HepG2 (cell line): Measurements from ENCODE around the gene DELE1. TPM values are rescaled to one million over a fixed set of nuclear protein-coding genes. Genes with fewer than 3 reads are reported as not detected.

Source experiments
- ATAC-seq: fragments of 200-7000 bp; cut with Tn5 transposase; 3 replicates; pipeline ENCODE4 v1.9.1; 2020; ENCODE audit warnings: mild to moderate bottlenecking, moderate library complexity
- BruUV-seq: library from RNA; stranded (reverse); fragments of 400-500 nt; replicated peaks from 2 replicates; lab custom pipeline; 2021; lab: Mats Ljungman, UMichigan
- CTCF ChIA-PET: fragments of 300-600 bp; formaldehyde crosslinking; extraction: SDS; loops from one replicate; lab custom pipeline; 2021; ENCODE audit warnings: low total read pairs, inconsistent platforms, low intra/inter-chr PET ratio; lab: Yijun Ruan, JAX
- POLR2A ChIA-PET: fragments of 350-600 bp; sonication (Branson Sonifier 250); formaldehyde crosslinking; loops from one replicate; lab custom pipeline; 2020; ENCODE audit warnings: antibody characterized with exemption, inconsistent platforms; lab: Yijun Ruan, JAX
- DNase-seq: peaks from one replicate; pipeline ENCODE4 v3.0.0-alpha.2; 2015; ENCODE audit warnings: low spot score
- FAIRE-seq: peaks from 3 replicates; lab custom pipeline; 2011; peaks lifted over from hg19 to GRCh38; lab: Jason Lieb, UNC
- H2AFZ ChIP-seq: one replicate; pipeline ENCODE4 v1.6.1; 2011; ENCODE audit warnings: low read length, inconsistent platforms
- H3K27ac ChIP-seq: fragments of 300-600 bp; 3 replicates; pipeline ENCODE4 v1.8.0; 2011; ENCODE audit warnings: mixed run types, mild to moderate bottlenecking, mixed read lengths, low read length, inconsistent platforms; ENCODE audit not compliant: insufficient read depth; ENCODE audit errors: extremely low read length
- H3K27me3 ChIP-seq, 2 experiments: fragments of 200-600 bp in 1 of 2; 2 replicates in 1 of 2; 3 replicates in 1 of 2; pipeline versions ENCODE4 v1.6.0 to v1.8.0; 2011; ENCODE audit warnings: low read length in 2 of 2, mild to moderate bottlenecking in 2 of 2, moderate library complexity in 2 of 2, inconsistent platforms in 1 of 2; ENCODE audit not compliant: insufficient read depth in 2 of 2, control insufficient read depth in 1 of 2
- H3K36me3 ChIP-seq, 2 experiments: fragments of 200-600 bp in 1 of 2; replicated peaks in 1 of 2; 2 replicates in 1 of 2; 3 replicates in 1 of 2; pipeline versions ENCODE4 v1.5.1 to v1.8.0; 2011; ENCODE audit warnings: low read length in 2 of 2, inconsistent platforms in 1 of 2; ENCODE audit not compliant: insufficient read depth in 2 of 2, control insufficient read depth in 1 of 2
- H3K4me1 ChIP-seq: 2 replicates; pipeline ENCODE4 v1.5.1; 2012; ENCODE audit warnings: low read length, inconsistent platforms; ENCODE audit not compliant: insufficient read depth
- H3K4me2 ChIP-seq: 2 replicates; pipeline ENCODE4 v1.6.0; 2011; ENCODE audit warnings: low read depth, low read length, inconsistent platforms
- H3K4me3 ChIP-seq, 3 experiments: fragments of 200-600 bp in 1 of 3; sonication (generic), shearing (Covaris generic) in 1 of 3; replicated peaks in 1 of 3; 2 replicates each; pipeline ENCODE4 v1.5.1; 2011 to 2016; ENCODE audit warnings: low read length in 3 of 3, inconsistent platforms in 2 of 3, low read depth in 2 of 3, mild to moderate bottlenecking in 2 of 3, control low read depth in 1 of 3, mixed read lengths in 1 of 3; ENCODE audit not compliant: insufficient read depth in 1 of 3
- H3K79me2 ChIP-seq: one replicate; pipeline ENCODE4 v1.6.1; 2011; ENCODE audit warnings: low read length, inconsistent platforms; ENCODE audit not compliant: insufficient read depth
- H3K9ac ChIP-seq: 2 replicates; pipeline ENCODE4 v1.6.0; 2011; ENCODE audit warnings: mild to moderate bottlenecking, low read depth, low read length, inconsistent platforms; ENCODE audit not compliant: insufficient read depth
- H3K9me3 ChIP-seq: 2 replicates; pipeline ENCODE4 v1.5.1; 2012; ENCODE audit warnings: mild to moderate bottlenecking, low read length
- H4K20me1 ChIP-seq: 2 replicates; pipeline ENCODE4 v1.6.0; 2011; ENCODE audit warnings: inconsistent platforms, mild to moderate bottlenecking, low read length, moderate library complexity; ENCODE audit not compliant: insufficient read depth
- FOXK2 ChIP-seq: fragments of 450-650 bp; IDR thresholded peaks from 2 replicates; pipeline ENCODE4 v1.6.1; 2016
- NFATC3 ChIP-seq: sonication (generic); formaldehyde crosslinking; IDR thresholded peaks from 2 replicates; pipeline ENCODE4 v1.5.1; 2020; ENCODE audit warnings: mild to moderate bottlenecking, missing genetic modification reagents
- NR2F2 ChIP-seq: IDR thresholded peaks from 2 replicates; pipeline ENCODE4 v1.6.1; 2012; ENCODE audit warnings: low read depth, inconsistent platforms, borderline replicate concordance
- RBAK ChIP-seq: sonication (generic); formaldehyde crosslinking; IDR thresholded peaks from 2 replicates; pipeline ENCODE4 v1.5.1; 2020; ENCODE audit warnings: mild to moderate bottlenecking, missing genetic modification reagents
- ZSCAN29 ChIP-seq: sonication (generic); formaldehyde crosslinking; conservative IDR thresholded peaks from 2 replicates; pipeline ENCODE4 v1.4.0; 2020; ENCODE audit warnings: mild to moderate bottlenecking, missing genetic modification reagents
- ZSCAN9 ChIP-seq: IDR thresholded peaks from 2 replicates; pipeline ENCODE4 v1.6.1; 2016; ENCODE audit warnings: borderline replicate concordance
- WGBS: methylation state at CpG from one replicate; pipeline ENCODE4 v1.1.6; 2017; ENCODE audit warnings: low lambda C conversion rate; 5-methylcytosine and 5-hydroxymethylcytosine counted together
- in situ Hi-C: cut with HindIII; loops from 2 replicates; pipeline ENCODE4 v1.10.0; 2017; ENCODE audit warnings: low pct_unique_long_range_greater_than_20kb; ENCODE audit not compliant: extremely low pct_ligation_motif_present
- intact Hi-C: fragments of 100-400 bp; cut with micrococcal nuclease; formaldehyde crosslinking; loops from one replicate; pipeline ENCODE4 v1.10.0; 2022; ENCODE audit not compliant: unreplicated experiment
- polyA plus RNA-seq, 8 experiments: library from polyadenylated mRNA; depleted of rRNA in 3 of 8; stranded (reverse) in 7 of 8; unstranded in 1 of 8; fragments of >200 nt; fragmentation: Illumina TruSeq in 4 of 8; extraction: Trizol in 4 of 8; gene quantifications; 2 replicates each; pipeline versions ENCODE4 v1.2.1 to v1.2.3, GENCODE V29; 2011 to 2016; ENCODE audit warnings: low read depth in 4 of 8, missing spikeins in 1 of 8, mixed read lengths in 1 of 8; ENCODE audit not compliant: insufficient read depth in 1 of 8
- total RNA-seq, 5 experiments: library from RNA; depleted of rRNA; stranded (reverse); fragments of >200 nt; fragmentation: Illumina TruSeq; extraction: Trizol; gene quantifications; 2 replicates each; pipeline ENCODE4 v1.2.3, GENCODE V29; 2016; ENCODE audit warnings: low read depth in 1 of 5
- TF ChIP-seq, protein P1 (sequence below): IDR thresholded peaks from 2 replicates; pipeline ENCODE4 v1.6.1; 2016; ENCODE audit warnings: low read depth, borderline replicate concordance
- TF ChIP-seq, protein P2 (sequence below): sonication (generic); formaldehyde crosslinking; IDR thresholded peaks from 2 replicates; pipeline ENCODE4 v1.5.0; 2020; ENCODE audit warnings: missing genetic modification reagents

Gene DELE1
- total and polyA plus RNA-seq, 2 of the 13 experiments (the other 11 are each of a cell fraction or from before 2014, with no cell fraction given) = 57.5 to 90.3 TPM

DNA sequence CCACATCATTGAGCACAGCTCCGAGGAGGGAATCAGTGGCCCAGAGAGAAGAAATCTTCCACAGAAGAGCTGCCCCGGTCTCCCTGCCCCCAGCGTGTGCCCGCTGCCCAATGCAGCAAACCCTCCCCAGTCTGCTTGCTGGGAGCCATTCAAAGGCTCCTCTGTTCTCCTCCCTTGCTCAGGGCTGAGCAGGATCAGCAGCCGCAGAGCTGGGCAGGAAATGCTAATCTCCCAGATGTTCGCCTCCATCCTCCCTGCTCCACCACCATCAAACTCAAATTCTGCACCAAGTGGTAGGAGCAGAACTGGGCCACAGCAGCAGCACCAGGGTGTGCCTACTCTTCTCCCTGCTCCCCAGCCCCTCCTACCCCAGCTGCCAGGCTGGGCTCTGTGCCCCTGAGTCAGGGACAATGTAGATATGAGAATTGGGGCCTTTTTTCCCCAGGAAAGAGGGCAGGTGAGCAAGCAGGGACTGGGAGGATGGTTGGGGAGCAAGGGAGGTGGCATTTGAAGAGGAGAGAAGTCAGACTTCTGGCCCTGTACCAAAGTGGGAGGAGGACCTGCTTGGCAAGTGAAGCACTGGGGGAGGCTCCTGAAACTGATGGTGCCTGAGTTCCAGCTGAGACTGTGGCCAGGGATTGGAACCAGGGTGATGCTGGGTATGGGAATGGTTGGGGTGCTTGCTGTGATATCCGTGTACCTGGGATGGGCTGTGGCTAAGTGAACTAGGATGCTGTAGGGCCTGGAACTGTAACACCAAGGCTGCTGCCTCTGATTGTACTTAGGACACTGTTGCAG lies 43.5 kb upstream of the DELE1 start:
- Histone ChIP-seq H3K4me1 (peaks cover 49% of the 10 kb centered on the region), H4K20me1 (no peaks in the 10 kb centered on the region), H3K36me3 (no peaks in the 10 kb centered on the region), H3K27ac (no peak overlapping the region), H3K4me3 (no peak overlapping the region), H2AFZ (no peak overlapping the region), H3K79me2 (no peaks in the 10 kb centered on the region), H3K9me3 (no peaks in the 10 kb centered on the region), H3K9ac (no peak overlapping the region), H3K4me2 (no peak overlapping the region), H3K27me3 (peaks cover 17 to 58% of the 10 kb centered on the region in 2 experiments)
- ChIA-PET POLR2A (no interaction called here), CTCF (interaction anchor here (1.8 to 2.1 kb wide), 2 partner anchors 178 to 188 kb away, joined by 16 to 19 read pairs; no protein-coding TSS in a partner anchor)
- TF ChIP-seq FOXK2 (no peak), ZSCAN29 (CRISPR knock-in tag) (no peak), NFATC3 (CRISPR knock-in tag) (no peak), ZSCAN9 (no peak), RBAK (CRISPR knock-in tag) (no peak), NR2F2 (no peak)
- TF ChIP-seq, protein P1, sequence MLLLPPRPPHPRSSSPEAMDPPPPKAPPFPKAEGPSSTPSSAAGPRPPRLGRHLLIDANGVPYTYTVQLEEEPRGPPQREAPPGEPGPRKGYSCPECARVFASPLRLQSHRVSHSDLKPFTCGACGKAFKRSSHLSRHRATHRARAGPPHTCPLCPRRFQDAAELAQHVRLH = no peak
- TF ChIP-seq, protein P2, sequence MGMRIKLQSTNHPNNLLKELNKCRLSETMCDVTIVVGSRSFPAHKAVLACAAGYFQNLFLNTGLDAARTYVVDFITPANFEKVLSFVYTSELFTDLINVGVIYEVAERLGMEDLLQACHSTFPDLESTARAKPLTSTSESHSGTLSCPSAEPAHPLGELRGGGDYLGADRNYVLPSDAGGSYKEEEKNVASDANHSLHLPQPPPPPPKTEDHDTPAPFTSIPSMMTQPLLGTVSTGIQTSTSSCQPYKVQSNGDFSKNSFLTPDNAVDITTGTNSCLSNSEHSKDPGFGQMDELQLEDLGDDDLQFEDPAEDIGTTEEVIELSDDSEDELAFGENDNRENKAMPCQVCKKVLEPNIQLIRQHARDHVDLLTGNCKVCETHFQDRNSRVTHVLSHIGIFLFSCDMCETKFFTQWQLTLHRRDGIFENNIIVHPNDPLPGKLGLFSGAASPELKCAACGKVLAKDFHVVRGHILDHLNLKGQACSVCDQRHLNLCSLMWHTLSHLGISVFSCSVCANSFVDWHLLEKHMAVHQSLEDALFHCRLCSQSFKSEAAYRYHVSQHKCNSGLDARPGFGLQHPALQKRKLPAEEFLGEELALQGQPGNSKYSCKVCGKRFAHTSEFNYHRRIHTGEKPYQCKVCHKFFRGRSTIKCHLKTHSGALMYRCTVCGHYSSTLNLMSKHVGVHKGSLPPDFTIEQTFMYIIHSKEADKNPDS (CRISPR knock-in tag) = no peak
- 2% methylated on average over 6 of the region's 7 CpGs for WGBS
- intact Hi-C loops = loop anchor here (2.0 to 5.0 kb wide), 3 partner anchors 53 to 187 kb away; no protein-coding TSS in a partner anchor
- FAIRE-seq (no peak), DNase-seq (no peak), ATAC-seq (no peak)
- in situ Hi-C loops = loop anchor here (5.0 kb wide), 1 partner anchor 178 kb away; no protein-coding TSS in a partner anchor
- no TSS peak for BruUV-seq
